HG03469 (cell line): ENCODE results near the gene RPL11.
"Not testable (repeated sequence)": the region's sequence is repeated elsewhere in the genome, so short reads cannot be mapped to it uniquely, and the experiment has no call there.

ENCODE experiments used
- ATAC-seq: cut with Tn5 transposase; IDR thresholded peaks from one replicate; pipeline ENCODE4 v1.9.1; 2021; ENCODE audit warnings: mild to moderate bottlenecking, moderate library complexity, moderate number of reproducible peaks; ENCODE audit not compliant: unreplicated experiment

Gene RPL11

DNA sequence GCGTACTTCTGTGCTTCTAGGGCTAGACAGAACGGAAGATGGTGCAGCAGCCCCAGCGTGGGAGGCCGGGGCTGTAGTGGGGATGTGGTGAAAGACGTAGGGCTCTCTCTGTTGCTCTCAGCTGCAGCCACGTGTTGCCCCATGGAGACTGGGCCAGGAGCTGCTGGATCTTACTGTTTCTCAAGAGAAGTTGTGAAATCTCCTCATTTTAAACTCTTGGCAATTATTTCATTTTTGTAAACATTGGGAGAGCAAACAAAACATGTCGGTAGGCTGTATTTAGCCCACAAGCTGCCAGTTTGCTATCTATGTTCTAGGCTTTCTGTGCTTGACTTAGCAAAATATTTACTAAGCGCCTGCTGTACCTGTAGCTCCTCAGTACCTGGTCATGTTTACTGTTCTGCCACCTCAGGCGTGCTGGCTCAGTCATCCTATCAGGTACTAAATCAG is 35.8 kb downstream of the RPL11 start:
- no peak for ATAC-seq

GRCh38 chr1:23732363-23733224 is 41.0 kb downstream of the RPL11 start:
- ATAC-seq: no peak

DNA sequence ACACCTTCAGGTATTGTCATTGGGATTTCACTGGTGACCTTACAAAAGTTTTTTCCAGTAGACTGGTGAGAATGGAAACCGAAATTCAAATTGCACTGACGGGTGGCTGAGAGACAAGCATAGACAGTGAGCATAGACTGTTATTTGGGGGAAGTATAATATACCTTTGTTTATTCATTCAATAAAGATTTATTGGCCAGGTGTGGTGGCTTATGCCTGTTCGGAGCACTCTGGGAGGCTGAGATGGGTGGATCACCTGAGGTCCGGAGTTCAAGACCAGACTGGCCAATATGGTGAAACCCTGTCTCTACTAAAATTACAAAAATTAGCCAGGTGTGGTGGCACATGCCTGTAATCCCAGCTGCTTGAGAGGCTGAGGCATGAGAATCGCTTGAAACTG is 41.7 kb downstream of the RPL11 start:
- not testable (repeated sequence) for ATAC-seq

- no peak for ATAC-seq
Measured at GRCh38 chr1:23736437-23737134, 45.0 kb downstream of the RPL11 start.

DNA sequence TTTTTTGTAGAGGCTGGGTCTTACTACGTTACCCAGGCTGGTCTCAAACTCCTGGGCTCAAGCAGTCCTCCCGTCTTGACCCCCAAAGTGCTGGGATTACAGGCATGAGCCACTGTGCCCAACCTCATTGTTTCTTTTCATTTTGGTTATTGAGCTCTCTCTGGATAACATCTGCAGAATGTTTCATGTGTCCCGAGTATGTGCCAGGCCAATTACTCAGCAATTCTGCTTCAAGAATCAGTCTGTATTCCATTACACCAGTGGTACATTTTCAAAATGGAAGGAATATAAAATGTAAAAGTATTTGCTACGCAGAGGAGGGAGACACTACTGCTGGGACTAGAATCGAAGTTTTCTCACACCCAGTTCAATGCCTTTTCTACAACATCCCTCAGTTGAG is 50.0 kb downstream of the RPL11 start:
- no peak for ATAC-seq

DNA sequence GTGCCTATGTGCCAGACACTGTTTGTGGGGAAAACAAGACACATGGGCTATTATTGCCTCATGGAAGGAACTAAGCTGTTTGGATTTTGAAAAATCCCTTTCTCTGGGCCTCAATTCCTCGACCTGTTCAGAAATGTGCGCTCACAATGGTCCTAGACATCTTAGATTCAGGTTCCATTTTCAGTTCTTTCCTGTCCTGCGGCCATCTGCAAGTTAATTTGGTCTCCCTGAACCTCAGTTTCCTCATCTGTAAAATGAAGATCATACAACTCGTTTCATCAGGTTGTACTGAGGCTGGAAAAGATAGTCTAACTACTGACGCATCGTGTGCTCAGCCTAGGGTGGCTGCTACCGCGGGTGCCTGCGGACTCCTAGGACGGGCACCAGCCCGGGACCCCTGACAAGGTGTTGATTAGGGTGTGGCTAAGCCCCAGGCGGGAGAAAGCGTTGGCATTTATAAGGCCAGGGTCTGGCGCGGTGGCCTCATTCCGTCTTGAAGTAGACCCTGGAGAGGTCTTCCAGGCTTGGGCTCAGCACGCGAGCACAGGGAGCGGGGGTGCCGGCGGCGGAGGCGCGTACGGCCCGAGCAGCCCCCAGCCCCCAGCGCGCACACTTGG is 51.2 kb downstream of the RPL11 start:
- peak; percentile 13 for ATAC-seq

DNA sequence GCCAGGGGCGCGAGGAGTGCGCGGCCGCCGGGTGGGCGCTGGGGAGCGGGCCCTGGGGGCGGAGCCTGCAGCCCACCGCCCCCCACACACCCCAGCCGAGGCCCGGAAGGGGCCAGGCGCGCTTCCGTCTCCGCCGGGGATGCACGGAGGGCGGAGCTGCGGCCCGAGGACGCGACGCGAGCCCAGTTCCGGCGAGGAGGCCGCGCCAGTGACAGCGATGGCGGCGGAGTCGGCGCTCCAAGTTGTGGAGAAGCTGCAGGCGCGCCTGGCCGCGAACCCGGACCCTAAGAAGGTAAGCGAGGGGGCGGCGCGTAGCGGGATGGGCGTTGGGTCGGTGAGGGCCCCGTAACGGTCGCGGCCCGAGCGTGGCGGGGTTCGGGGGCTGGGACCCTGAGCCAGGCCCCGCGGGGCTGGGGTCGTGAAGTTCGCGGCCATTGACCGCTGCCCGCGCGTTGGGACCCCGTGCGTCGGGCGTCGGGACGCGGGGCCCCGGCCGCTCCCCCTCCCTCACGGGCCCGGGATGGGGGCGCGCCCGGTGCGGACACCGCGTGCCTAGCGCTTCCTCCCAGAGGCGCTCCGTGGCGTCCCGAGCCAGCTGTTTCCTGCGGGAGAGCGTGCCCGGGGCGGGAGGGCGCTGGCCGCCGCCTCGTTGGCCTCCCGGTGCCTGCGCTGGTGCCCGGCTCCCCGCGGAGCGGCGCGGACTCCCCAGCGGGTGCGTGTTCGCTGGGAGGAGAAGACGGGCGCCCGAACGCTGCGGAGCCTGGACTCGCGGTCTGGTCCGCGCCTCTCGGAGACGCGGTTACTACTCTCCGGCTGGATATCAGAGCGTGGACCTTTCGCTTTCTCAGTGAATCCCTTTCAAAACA is 51.9 kb downstream of the RPL11 start, which contains the start of gene ELOA:
Gene ELOA, plus strand, starts transcription at position 185 of the 866 bp plus-strand sequence. Its CDS starts 33 bp downstream, at position 218.
- ATAC-seq: peak; percentile 60

GRCh38 chr1:23745515-23745914 is 53.9 kb downstream of the RPL11 start:
- ATAC-seq: no peak
